HG02798 (cell line): ENCODE measurements around the gene INSC.

ENCODE experiments used
- ATAC-seq: cut with Tn5 transposase; IDR thresholded peaks from one replicate; pipeline ENCODE4 v1.9.1; 2021; ENCODE audit warnings: mild to moderate bottlenecking; ENCODE audit not compliant: unreplicated experiment, poor library complexity

INSC gene

GRCh38 chr11:15178214-15178613, 63.5 kb downstream of the INSC start:
- ATAC-seq: no peak

- ATAC-seq: no peak
These were observed 64.4 kb downstream of the INSC start for GRCh38 chr11:15179167-15179566.

GRCh38 chr11:15180212-15180792, 65.6 kb downstream of the INSC start:
- ATAC-seq: peak; percentile 86

GRCh38 chr11:15182372-15182771, 67.6 kb downstream of the INSC start:
- no peak for ATAC-seq

GRCh38 chr11:15185021-15185420, 70.3 kb downstream of the INSC start:
- no peak for ATAC-seq

GRCh38 chr11:15186146-15186545, 71.4 kb downstream of the INSC start:
- ATAC-seq: no peak

- no peak for ATAC-seq
These were observed 74.5 kb downstream of the INSC start for GRCh38 chr11:15189189-15189588.

GRCh38 chr11:15189641-15190365, 75.1 kb downstream of the INSC start:
- no peak for ATAC-seq

GRCh38 chr11:15190611-15191010, 75.9 kb downstream of the INSC start:
- ATAC-seq: no peak

GRCh38 chr11:15192005-15192556, 77.4 kb downstream of the INSC start:
- no peak for ATAC-seq

GRCh38 chr11:15194671-15195415, 80.1 kb downstream of the INSC start:
- ATAC-seq: no peak

- no peak for ATAC-seq
These were observed 80.9 kb downstream of the INSC start for GRCh38 chr11:15195454-15196200.

- no peak for ATAC-seq
These were observed 82.0 kb downstream of the INSC start for GRCh38 chr11:15196704-15197103.

GRCh38 chr11:15197696-15198095, 83.0 kb downstream of the INSC start:
- no peak for ATAC-seq

- no peak for ATAC-seq
These were observed 83.6 kb downstream of the INSC start for GRCh38 chr11:15198284-15198683.

- no peak for ATAC-seq
These were observed 85.0 kb downstream of the INSC start for GRCh38 chr11:15199693-15200092.

GRCh38 chr11:15200696-15201095, 86.0 kb downstream of the INSC start:
- ATAC-seq: no peak

- ATAC-seq: no peak
These were observed 86.9 kb downstream of the INSC start for GRCh38 chr11:15201586-15201985.

- ATAC-seq: no peak
These were observed 87.9 kb downstream of the INSC start for GRCh38 chr11:15202626-15203025.

GRCh38 chr11:15204711-15205110, 90.0 kb downstream of the INSC start:
- ATAC-seq: no peak
